ENCODE results near the gene LRRC74B.

DNA sequence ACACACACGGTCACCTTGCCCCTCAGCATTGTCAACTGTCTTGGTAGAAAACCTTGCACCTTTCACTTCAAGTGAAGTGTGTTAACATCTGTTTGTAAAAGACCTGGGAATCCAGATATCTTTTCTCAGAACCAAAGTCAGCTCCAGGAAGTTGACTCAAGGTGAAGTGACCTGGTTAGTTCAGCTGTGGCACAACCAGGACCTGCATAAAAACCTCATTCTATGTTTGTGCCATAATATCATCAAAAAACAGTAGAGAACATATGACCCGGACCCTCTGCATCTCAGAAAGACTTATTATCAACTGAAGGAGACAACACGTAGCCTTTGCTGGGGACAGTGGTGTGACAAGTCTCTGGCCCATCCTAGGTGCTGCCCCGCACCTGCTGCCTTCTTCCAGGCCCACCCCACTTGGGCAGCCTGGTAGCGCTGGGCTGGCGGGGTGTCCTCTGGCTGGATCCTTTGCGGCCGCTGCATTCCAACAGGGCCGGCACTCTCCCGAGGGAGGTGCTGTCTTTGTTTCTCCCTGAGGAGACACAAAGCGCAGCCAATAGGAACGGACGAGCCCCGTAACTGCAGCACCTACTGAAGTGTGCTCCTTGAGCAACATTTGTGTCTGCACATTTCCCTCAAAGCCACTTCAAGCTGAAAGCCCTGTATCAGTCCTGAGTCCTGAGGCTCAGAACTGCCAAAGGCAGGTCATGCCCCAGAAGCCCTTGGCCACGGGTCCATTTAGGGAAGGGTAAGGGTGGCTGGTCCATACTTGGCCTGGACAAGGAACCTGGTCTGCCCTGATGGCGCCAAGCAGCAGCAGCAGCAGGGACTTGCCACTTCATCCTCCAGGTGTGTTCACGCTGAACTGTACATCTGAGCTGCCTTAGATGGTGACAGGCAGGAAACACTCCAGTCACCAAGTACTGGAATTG is 25.2 kb downstream of the LRRC74B start:
- TF ChIP-seq, protein P1, sequence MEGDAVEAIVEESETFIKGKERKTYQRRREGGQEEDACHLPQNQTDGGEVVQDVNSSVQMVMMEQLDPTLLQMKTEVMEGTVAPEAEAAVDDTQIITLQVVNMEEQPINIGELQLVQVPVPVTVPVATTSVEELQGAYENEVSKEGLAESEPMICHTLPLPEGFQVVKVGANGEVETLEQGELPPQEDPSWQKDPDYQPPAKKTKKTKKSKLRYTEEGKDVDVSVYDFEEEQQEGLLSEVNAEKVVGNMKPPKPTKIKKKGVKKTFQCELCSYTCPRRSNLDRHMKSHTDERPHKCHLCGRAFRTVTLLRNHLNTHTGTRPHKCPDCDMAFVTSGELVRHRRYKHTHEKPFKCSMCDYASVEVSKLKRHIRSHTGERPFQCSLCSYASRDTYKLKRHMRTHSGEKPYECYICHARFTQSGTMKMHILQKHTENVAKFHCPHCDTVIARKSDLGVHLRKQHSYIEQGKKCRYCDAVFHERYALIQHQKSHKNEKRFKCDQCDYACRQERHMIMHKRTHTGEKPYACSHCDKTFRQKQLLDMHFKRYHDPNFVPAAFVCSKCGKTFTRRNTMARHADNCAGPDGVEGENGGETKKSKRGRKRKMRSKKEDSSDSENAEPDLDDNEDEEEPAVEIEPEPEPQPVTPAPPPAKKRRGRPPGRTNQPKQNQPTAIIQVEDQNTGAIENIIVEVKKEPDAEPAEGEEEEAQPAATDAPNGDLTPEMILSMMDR (IDR thresholded peaks at IDR 0.05), result no peak
- no peak for TF ChIP-seq POLR2A (IDR thresholded peaks at IDR 0.05)
